Heart right ventricle (tissue), 16 donors: ENCODE results near the gene FNBP1. TPM values are rescaled to one million over a fixed set of nuclear protein-coding genes. Genes with fewer than 3 reads are reported as not detected.

ENCODE experiments used
- ATAC-seq, 8 donors: fragments of 200-7000 bp; cut with Tn5 transposase; one replicate each; pipeline ENCODE4 v1.9.1; 2020; ENCODE audit warnings: mild to moderate bottlenecking in 8 of 8, moderate library complexity in 8 of 8, moderate number of reproducible peaks in 1 of 8
- DNase-seq, 2 donors: peaks; one replicate each; pipeline ENCODE4 v3.0.0-alpha.2; 2020
- H3K27ac ChIP-seq, 10 donors: fragments of 200-600 bp; sonication (generic) in 2 of 10; one replicate each; pipeline versions ENCODE4 v1.5.0 to v1.8.0; 2020 to 2022; ENCODE audit warnings: mild to moderate bottlenecking in 3 of 10
- H3K27me3 ChIP-seq, 7 donors: fragments of 200-600 bp; one replicate each; pipeline ENCODE4 v1.8.0; 2021 to 2022; ENCODE audit warnings: mild to moderate bottlenecking in 2 of 7
- H3K36me3 ChIP-seq, 9 donors: fragments of 200-600 bp; sonication (generic) in 1 of 9; one replicate each; pipeline versions ENCODE4 v1.5.0 to v1.8.0; 2020 to 2022; ENCODE audit warnings: mild to moderate bottlenecking in 2 of 9
- H3K4me1 ChIP-seq, 9 donors: fragments of 200-600 bp; sonication (generic) in 1 of 9; one replicate each; pipeline versions ENCODE4 v1.5.0 to v1.8.0; 2020 to 2022; ENCODE audit warnings: mild to moderate bottlenecking in 4 of 9
- H3K4me3 ChIP-seq, 10 donors: fragments of 200-600 bp; sonication (generic) in 2 of 10; one replicate each; pipeline versions ENCODE4 v1.5.0 to v1.8.0; 2020 to 2022; ENCODE audit warnings: mild to moderate bottlenecking in 7 of 10, moderate library complexity in 2 of 10
- H3K9me3 ChIP-seq, 11 donors: fragments of 200-600 bp in 10 of 11; sonication (generic) in 2 of 11; one replicate each; pipeline versions ENCODE4 v1.5.0 to v1.8.0; 2013 to 2022; ENCODE audit warnings: mild to moderate bottlenecking in 2 of 11, control low read depth in 1 of 11, moderate library complexity in 1 of 11
- WGBS, 2 donors: extraction: QIAGEN DNeasy Blood & Tissue Kit; methylation state at CpG; one replicate each; pipeline ENCODE4 v1.1.7; 2013; ENCODE audit warnings: inconsistent platforms in 1 of 2; 5-methylcytosine and 5-hydroxymethylcytosine counted together
- intact Hi-C, 10 donors: fragments of 100-400 bp; cut with DNase I; formaldehyde crosslinking; loops; one replicate each; pipeline versions ENCODE4 v1.11.1 to v1.14.2; 2022
- long read RNA-seq, 3 donors: library from polyadenylated mRNA; unstranded; transcript quantifications; one replicate each; pipeline ENCODE4 v2.0.0, GENCODE V29; 2020 to 2021
- polyA plus RNA-seq, 2 donors: library from polyadenylated mRNA; stranded (reverse); fragments of 200-250 nt; gene quantifications; one replicate each; pipeline ENCODE4 v1.2.3, GENCODE V29; 2013
- total RNA-seq, 10 donors: library from RNA; stranded (reverse); fragmentation: NEBNext Ultra II Directional in 3 of 10; extraction: Animal tissue kit (Norgen Biotek cat#: 25700) in 3 of 10; gene quantifications; one replicate each; pipeline versions ENCODE4 v1.2.1 to v1.2.4, GENCODE V29; 2021 to 2023
- TF ChIP-seq, protein P1 (sequence below), 9 donors: fragments of 200-600 bp; sonication (generic) in 2 of 9; IDR thresholded peaks; one replicate each; pipeline versions ENCODE4 v1.5.0 to v1.8.0; 2021 to 2022; ENCODE audit warnings: antibody characterized with exemption in 9 of 9, mild to moderate bottlenecking in 5 of 9, moderate library complexity in 1 of 9
- donor health status: Arrhythmogenic right ventricular cardiomyopathy.
- donor health status: ischemic (EF 13 %, LVEDD 7.1; RV severe dilation, severe dysfunction).
- donor health status: healthy with polysubstance abuse.
- donor health status: DM: no; HTN: yes; CAD: no.
- donor health status: DM: no; HTN: no; CAD: no.
- donor health status: ischemic (EF 25% LVEDD 6.9; RV normal size, moderate dysfunction).
- donor health status: ischemic (EF 25% LVEDD 5.7; RV mildly dilated, moderate dysfunction).
- donor health status: healthy.
- donor health status: DM: yes; HTN: yes; CAD: no.
- donor health status: Ischemic cardiomyopathy.
- donor health status: ischemic (EF 35%, LVEDD 5.7; RV mildly dilated, moderate dysfunction).
- donor health status: nonischemic (EF 11% LVEDD 7.7; RV severe dilation, severe dysfunction).
- donor health status: DM: yes; HTN: yes; CAD: no.
- donor health status: PGD.
- donor health status: ischemic (EF 29% LVEDD 5.4; RV normal size, mild dysfunction).
- donor health status: nonischemic (EF 23%, LVEDD 6.1; RV moderate dilation, normal function).

The FNBP1 gene
- total RNA-seq = 10 to 100 TPM; 19.1 to 38.4 (median 23.8) TPM
- polyA plus RNA-seq = 10 to 100 TPM in 1 of 2 donors, 1 to 10 TPM in 1; 7.4 to 10.3 TPM
- long read RNA-seq, donor 1, partial matches to known transcripts = 4 of 11 reads
- long read RNA-seq, donor 1, other reads (novel, unspliced or antisense) = 7 of 11 reads
- long read RNA-seq, donor 2, partial matches to known transcripts = 5 of 19 reads
- long read RNA-seq, donor 2, other reads (novel, unspliced or antisense) = 14 of 19 reads
- long read RNA-seq, donor 3, partial matches to known transcripts = 2 of 40 reads
- long read RNA-seq, donor 3, other reads (novel, unspliced or antisense) = 38 of 40 reads

DNA sequence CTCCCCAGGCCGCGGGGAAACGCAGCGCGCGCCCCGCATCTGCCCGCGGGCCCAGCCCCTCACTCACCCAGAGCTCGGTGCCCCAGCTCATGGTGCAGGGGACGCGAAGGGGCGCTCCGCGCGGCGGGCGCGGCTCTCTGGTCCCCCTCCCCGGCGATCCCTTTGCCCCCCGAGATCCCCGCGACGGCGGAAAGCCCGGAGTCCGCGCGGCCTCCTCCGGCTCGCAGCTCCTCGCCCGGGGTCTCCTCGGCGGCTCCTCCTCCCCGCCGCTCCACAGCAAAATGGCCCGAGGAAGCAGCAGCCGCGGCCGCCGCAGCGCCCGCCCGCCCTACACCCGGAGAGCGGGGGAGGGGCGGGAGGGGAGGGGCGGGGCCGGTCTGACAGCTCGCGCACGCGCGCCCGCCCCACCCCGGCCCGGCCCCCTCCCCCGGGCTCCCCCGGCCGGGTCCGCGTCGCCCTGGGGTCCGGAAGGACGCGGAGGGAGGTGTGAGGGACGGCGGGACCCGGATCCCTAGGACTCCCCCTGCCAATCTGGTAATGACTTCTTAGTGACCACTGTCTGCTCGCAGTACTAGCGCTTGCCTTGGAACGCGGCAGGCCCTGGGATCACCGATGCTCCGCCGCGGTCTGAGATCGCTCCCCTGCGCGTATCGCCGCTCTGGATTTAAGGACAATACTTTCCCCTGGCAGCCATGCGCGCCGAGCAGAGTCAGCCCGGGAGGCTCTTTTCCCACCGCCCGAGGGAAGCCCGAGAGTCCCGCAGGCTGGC is at the start of gene FNBP1:
FNBP1 (minus strand) TSS at position 305 of the 769 bp plus-strand sequence; CDS start at position 91, 214 bp downstream.
- Histone ChIP-seq H3K27me3 (no peaks in the 10 kb centered on the region), H3K36me3 (no peaks in the 10 kb centered on the region), H3K4me3 (peak within 1 kb of the TSS; percentile 66 to 96 (median 90)), H3K4me1 (peaks cover 0 to 67% (median 34%) of the 10 kb centered on the region in 9 donors), H3K9me3 (no peaks in the 10 kb centered on the region), H3K27ac (peak within 1 kb of the TSS; percentile 75 to 99 (median 94))
- intact Hi-C loops = loop anchor here in 7 of 10 donors (1.0 to 10.0 kb wide), 5 partner anchors 78 to 158 kb away; no protein-coding TSS in a partner anchor
- 1% methylated on average over 71 to 91 of the region's 92 CpGs for WGBS, 2 donors
- ATAC-seq = peak; percentile 93 to 97 (median 96)
- TF ChIP-seq, protein P1, sequence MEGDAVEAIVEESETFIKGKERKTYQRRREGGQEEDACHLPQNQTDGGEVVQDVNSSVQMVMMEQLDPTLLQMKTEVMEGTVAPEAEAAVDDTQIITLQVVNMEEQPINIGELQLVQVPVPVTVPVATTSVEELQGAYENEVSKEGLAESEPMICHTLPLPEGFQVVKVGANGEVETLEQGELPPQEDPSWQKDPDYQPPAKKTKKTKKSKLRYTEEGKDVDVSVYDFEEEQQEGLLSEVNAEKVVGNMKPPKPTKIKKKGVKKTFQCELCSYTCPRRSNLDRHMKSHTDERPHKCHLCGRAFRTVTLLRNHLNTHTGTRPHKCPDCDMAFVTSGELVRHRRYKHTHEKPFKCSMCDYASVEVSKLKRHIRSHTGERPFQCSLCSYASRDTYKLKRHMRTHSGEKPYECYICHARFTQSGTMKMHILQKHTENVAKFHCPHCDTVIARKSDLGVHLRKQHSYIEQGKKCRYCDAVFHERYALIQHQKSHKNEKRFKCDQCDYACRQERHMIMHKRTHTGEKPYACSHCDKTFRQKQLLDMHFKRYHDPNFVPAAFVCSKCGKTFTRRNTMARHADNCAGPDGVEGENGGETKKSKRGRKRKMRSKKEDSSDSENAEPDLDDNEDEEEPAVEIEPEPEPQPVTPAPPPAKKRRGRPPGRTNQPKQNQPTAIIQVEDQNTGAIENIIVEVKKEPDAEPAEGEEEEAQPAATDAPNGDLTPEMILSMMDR (IDR thresholded peaks at IDR 0.05) = no peak
- DNase-seq = peak; percentile 81 to 84

DNA sequence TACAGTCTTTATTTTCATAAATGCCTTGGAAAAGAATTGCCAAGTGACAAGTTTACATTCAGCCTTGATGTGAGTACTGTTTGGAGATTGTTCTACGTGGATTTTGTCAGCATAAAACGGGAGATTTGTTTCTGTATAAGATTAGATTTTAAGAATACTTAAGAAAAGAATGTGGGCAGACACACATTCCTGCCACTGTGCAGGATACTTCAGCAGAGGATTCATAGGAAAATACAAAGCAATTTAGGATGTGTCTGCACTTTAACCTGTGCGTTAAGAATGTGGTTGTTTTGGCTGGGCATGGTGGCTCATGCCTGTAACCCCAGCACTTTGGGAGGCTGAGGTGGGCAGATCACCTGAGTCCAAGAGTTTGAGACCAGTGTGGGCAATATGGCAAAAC is 47.9 kb upstream of the FNBP1 start:
- TF ChIP-seq, protein P1 (IDR thresholded peaks at IDR 0.05) = no peak
- Histone ChIP-seq H3K27ac (no peak overlapping the region), H3K4me3 (no peak overlapping the region), H3K9me3 (no peaks in the 10 kb centered on the region), H3K27me3 (no peaks in the 10 kb centered on the region), H3K36me3 (peaks cover 0 to 100% (median 50%) of the 10 kb centered on the region in 9 donors), H3K4me1 (no peaks in the 10 kb centered on the region)
- DNase-seq (no peak), ATAC-seq (no peak)
- 84 to 86% methylated on average over 3 of the region's 3 CpGs for WGBS, 2 donors
- intact Hi-C loops = loop anchor here in 1 of 10 donors (10.0 kb wide), 1 partner anchor 206 kb away; no protein-coding TSS in a partner anchor

DNA sequence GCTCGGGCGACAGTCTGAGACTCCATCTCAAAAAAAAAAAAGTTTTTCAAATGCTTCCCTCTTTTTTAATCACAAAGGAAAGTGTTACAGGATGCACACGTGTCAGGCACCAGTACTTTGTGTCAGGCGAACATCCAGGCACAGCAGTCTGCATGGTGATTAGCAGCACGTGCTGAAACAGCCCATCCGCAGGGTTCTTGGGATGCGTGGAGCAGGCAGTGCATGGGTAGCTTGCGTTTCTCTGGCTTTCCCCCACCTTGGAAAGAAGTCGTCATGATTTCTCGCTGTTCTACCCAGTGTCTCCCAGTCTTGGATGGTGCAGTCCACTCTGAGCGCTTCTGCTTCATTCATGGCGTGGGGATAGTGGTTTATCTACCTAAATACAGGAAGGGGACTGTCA is 46.2 kb upstream of the FNBP1 start:
- peaks cover 0 to 100% (median 42%) of the 10 kb centered on the region in 9 donors for H3K36me3 ChIP-seq
- no peak for ATAC-seq

DNA sequence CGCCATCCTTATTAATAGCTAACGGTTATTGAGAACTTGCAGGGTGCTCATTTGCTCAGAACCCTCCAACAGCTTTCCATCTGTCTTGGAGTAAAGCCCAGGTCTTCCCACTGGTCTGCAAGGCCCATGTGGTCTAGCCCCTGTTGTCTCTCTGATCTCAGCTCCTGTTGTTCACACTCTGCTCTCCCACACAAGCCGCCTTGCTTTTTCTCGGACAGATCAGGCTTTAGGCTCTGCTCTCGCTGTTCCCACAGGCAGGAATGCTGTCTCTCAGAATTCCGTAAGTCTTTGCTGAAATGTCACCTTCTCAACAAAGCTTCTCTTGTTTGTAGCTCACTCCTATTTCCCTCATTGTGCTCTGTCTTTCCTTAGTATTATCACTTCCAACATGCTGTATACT is 45.1 kb upstream of the FNBP1 start:
- intact Hi-C loops = no loop called here
- TF ChIP-seq, protein P1 (IDR thresholded peaks at IDR 0.05) = no peak
- no peak for ATAC-seq
- no peaks in the 10 kb centered on the region for H3K27me3 ChIP-seq
- H3K4me1 ChIP-seq = no peaks in the 10 kb centered on the region
- no peak overlapping the region for H3K27ac ChIP-seq
- H3K9me3 ChIP-seq = no peaks in the 10 kb centered on the region
- no peak for DNase-seq
- 80 to 87% methylated on average over 6 of the region's 6 CpGs for WGBS, 2 donors
- no peak overlapping the region for H3K4me3 ChIP-seq
- peaks cover 0 to 100% (median 33%) of the 10 kb centered on the region in 9 donors for H3K36me3 ChIP-seq

More for the DNA sequence above, 46.2 kb upstream of the FNBP1 start:
- H3K4me3 ChIP-seq = no peak overlapping the region
- intact Hi-C loops = no loop called here
- no peaks in the 10 kb centered on the region for H3K9me3 ChIP-seq
- TF ChIP-seq, protein P1 (IDR thresholded peaks at IDR 0.05) = no peak
- H3K27me3 ChIP-seq = no peaks in the 10 kb centered on the region
- H3K27ac ChIP-seq = no peak overlapping the region
- DNase-seq = no peak
- H3K4me1 ChIP-seq = no peaks in the 10 kb centered on the region
- 94% methylated on average over 12 of the region's 12 CpGs for WGBS, 2 donors
